Measurements from ENCODE around the gene SEMA3G. TPM values are rescaled to one million over a fixed set of nuclear protein-coding genes. Genes with fewer than 3 reads are reported as not detected.

SEMA3G gene
- total and polyA plus RNA-seq, 2 donors (not counting 1 experiment from before 2014, with no cell fraction given) = 0.02 to 0.17 TPM

DNA sequence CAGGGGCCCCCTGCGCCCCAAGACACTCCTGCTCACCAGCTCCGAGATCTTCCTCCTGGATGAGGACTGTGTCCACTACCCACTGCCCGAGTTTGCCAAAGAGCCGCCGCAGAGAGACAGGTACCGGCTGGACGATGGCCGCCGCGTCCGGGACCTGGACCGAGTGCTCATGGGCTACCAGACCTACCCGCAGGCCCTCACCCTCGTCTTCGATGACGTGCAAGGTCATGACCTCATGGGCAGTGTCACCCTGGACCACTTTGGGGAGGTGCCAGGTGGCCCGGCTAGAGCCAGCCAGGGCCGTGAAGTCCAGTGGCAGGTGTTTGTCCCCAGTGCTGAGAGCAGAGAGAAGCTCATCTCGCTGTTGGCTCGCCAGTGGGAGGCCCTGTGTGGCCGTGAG, 47.2 kb upstream of the SEMA3G start:
- Histone ChIP-seq H3K9ac (ENCODE audit: insufficient read depth, low read length) (no peak overlapping the region), H3K4me2 (ENCODE audit: extremely low read depth, insufficient read depth, low read length) (no peak overlapping the region), H3K9me3 (ENCODE audit: control insufficient read depth, insufficient read depth, low read depth, low read length) (no peaks in the 10 kb centered on the region), H3K27ac (ENCODE audit: insufficient read depth, low read length) (no peak overlapping the region), H3K4me3 (replicated peaks in 1 of 4; ENCODE audit: control extremely low read depth in 1 of 4, insufficient read depth in 1 of 4, low read depth in 3 of 4, low read length in 4 of 4) (no peak overlapping the region), H2AFZ (ENCODE audit: low read length) (no peak overlapping the region), H3K27me3 (ENCODE audit: control insufficient read depth, insufficient read depth, low read length) (no peaks in the 10 kb centered on the region), H3K36me3 (ENCODE audit: control insufficient read depth, insufficient read depth, low read length) (peaks cover 43% of the 10 kb centered on the region), H3K79me2 (ENCODE audit: control insufficient read depth, insufficient read depth, low read length) (no peaks in the 10 kb centered on the region), H3K4me1 (ENCODE audit: control insufficient read depth, extremely low read depth, insufficient read depth, low read length) (peaks cover 9% of the 10 kb centered on the region), H4K20me1 (ENCODE audit: control insufficient read depth, extremely low read depth, insufficient read depth, low read length) (no peaks in the 10 kb centered on the region)
- no peak for TF ChIP-seq EZH2 (IDR thresholded peaks at IDR 0.05; ENCODE audit: low read length, missing control alignments)
- TF ChIP-seq, protein P1, sequence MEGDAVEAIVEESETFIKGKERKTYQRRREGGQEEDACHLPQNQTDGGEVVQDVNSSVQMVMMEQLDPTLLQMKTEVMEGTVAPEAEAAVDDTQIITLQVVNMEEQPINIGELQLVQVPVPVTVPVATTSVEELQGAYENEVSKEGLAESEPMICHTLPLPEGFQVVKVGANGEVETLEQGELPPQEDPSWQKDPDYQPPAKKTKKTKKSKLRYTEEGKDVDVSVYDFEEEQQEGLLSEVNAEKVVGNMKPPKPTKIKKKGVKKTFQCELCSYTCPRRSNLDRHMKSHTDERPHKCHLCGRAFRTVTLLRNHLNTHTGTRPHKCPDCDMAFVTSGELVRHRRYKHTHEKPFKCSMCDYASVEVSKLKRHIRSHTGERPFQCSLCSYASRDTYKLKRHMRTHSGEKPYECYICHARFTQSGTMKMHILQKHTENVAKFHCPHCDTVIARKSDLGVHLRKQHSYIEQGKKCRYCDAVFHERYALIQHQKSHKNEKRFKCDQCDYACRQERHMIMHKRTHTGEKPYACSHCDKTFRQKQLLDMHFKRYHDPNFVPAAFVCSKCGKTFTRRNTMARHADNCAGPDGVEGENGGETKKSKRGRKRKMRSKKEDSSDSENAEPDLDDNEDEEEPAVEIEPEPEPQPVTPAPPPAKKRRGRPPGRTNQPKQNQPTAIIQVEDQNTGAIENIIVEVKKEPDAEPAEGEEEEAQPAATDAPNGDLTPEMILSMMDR (conservative IDR thresholded peaks at IDR 0.05 in 1 of 2, IDR thresholded peaks at IDR 0.05 in 1 of 2; ENCODE audit: low read depth in 1 of 2, low read length in 2 of 2) = no peak
- no peak for DNase-seq (ENCODE audit: low read depth in 2 of 2)

DNA sequence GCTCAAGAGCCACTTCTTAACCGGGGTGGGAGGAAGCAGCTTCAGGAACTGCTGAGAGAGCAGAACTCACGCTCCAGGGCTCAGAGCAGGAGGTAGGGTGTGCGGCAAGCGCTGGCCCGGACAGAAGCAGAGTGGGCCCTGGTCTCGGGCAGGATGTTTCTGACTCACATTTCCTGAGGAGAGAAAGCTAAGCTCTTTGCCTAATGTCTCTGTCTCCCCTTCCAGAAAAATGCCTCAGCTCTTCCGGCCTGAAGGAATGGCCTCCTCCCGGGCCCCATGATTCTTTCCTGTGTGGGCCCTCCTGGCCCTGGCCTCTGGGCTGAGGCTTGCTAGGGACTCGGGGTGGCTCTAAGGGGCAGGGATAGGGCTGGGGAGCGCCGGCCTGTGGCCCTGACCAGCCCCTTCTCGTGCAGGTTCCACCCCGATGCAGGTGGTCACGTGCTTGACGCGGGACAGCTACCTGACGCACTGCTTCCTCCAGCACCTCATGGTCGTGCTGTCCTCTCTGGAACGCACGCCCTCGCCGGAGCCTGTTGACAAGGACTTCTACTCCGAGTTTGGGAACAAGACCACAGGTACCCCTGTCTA, 46.1 kb upstream of the SEMA3G start:
- no peaks in the 10 kb centered on the region for H3K79me2 ChIP-seq (ENCODE audit: control insufficient read depth, insufficient read depth, low read length)
- no peaks in the 10 kb centered on the region for H4K20me1 ChIP-seq (ENCODE audit: control insufficient read depth, extremely low read depth, insufficient read depth, low read length)
- no peak overlapping the region for H2AFZ ChIP-seq (ENCODE audit: low read length)
- no peak overlapping the region for H3K4me2 ChIP-seq (ENCODE audit: extremely low read depth, insufficient read depth, low read length)
- H3K27me3 ChIP-seq (ENCODE audit: control insufficient read depth, insufficient read depth, low read length) = no peaks in the 10 kb centered on the region
- no peak overlapping the region for H3K27ac ChIP-seq (ENCODE audit: insufficient read depth, low read length)
- no peak overlapping the region for H3K4me3 ChIP-seq (replicated peaks in 1 of 4; ENCODE audit: control extremely low read depth in 1 of 4, insufficient read depth in 1 of 4, low read depth in 3 of 4, low read length in 4 of 4)
- peaks cover 48% of the 10 kb centered on the region for H3K36me3 ChIP-seq (ENCODE audit: control insufficient read depth, insufficient read depth, low read length)
- DNase-seq (ENCODE audit: low read depth in 2 of 2) = peak in 1 of 2 donors; percentile 53
- TF ChIP-seq, protein P1 (conservative IDR thresholded peaks at IDR 0.05 in 1 of 2, IDR thresholded peaks at IDR 0.05 in 1 of 2; ENCODE audit: low read depth in 1 of 2, low read length in 2 of 2) = no peak
- no peak for TF ChIP-seq EZH2 (IDR thresholded peaks at IDR 0.05; ENCODE audit: low read length, missing control alignments)
- H3K9me3 ChIP-seq (ENCODE audit: control insufficient read depth, insufficient read depth, low read depth, low read length) = no peaks in the 10 kb centered on the region
- no peak overlapping the region for H3K9ac ChIP-seq (ENCODE audit: insufficient read depth, low read length)
- H3K4me1 ChIP-seq (ENCODE audit: control insufficient read depth, extremely low read depth, insufficient read depth, low read length) = peaks cover 9% of the 10 kb centered on the region

DNA sequence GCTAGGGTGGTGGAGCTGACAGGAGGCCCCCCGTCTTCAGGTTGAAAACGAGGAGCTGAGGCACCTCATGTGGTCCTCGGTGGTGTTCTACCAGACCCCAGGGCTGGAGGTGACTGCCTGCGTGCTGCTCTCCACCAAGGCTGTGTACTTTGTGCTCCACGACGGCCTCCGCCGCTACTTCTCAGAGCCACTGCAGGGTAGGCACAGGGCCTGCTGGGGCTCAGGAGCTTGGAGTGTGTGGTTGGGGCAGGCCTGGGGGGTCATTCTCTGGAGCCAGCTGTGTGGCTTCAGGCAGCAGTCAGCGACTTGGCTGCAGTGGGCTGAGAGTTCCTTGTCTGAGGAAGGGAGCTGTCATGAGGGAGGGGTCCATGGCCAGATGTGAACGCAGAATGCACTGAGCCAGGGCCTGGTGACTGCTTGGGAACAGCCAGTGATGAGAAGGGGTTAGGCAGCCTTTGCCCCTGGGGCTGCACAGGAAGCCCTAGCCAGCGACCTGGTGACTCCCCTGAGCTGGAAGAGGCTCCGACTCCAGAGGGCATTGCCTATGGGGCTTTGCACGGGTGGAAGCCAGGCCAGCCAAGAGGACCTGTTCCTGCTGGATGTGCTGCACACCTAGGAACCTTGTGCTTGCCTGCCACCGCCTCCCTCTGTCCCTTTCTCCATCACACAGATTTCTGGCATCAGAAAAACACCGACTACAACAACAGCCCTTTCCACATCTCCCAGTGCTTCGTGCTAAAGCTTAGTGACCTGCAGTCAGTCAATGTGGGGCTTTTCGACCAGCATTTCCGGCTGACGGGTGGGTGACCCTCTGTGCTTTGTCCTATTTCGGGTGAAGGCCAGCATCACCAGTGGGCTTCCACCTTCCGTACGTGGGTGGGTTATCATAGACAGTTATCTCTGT, 45.4 kb upstream of the SEMA3G start:
- no peak for TF ChIP-seq EZH2 (IDR thresholded peaks at IDR 0.05; ENCODE audit: low read length, missing control alignments)
- TF ChIP-seq, protein P1 (conservative IDR thresholded peaks at IDR 0.05 in 1 of 2, IDR thresholded peaks at IDR 0.05 in 1 of 2; ENCODE audit: low read depth in 1 of 2, low read length in 2 of 2) = no peak
- Histone ChIP-seq H3K79me2 (ENCODE audit: control insufficient read depth, insufficient read depth, low read length) (no peaks in the 10 kb centered on the region), H2AFZ (ENCODE audit: low read length) (no peak overlapping the region), H3K9me3 (ENCODE audit: control insufficient read depth, insufficient read depth, low read depth, low read length) (no peaks in the 10 kb centered on the region), H3K4me1 (ENCODE audit: control insufficient read depth, extremely low read depth, insufficient read depth, low read length) (peaks cover 3% of the 10 kb centered on the region), H3K36me3 (ENCODE audit: control insufficient read depth, insufficient read depth, low read length) (peaks cover 52% of the 10 kb centered on the region), H3K27me3 (ENCODE audit: control insufficient read depth, insufficient read depth, low read length) (no peaks in the 10 kb centered on the region), H4K20me1 (ENCODE audit: control insufficient read depth, extremely low read depth, insufficient read depth, low read length) (no peaks in the 10 kb centered on the region), H3K4me3 (replicated peaks in 1 of 4; ENCODE audit: control extremely low read depth in 1 of 4, insufficient read depth in 1 of 4, low read depth in 3 of 4, low read length in 4 of 4) (no peak overlapping the region), H3K4me2 (ENCODE audit: extremely low read depth, insufficient read depth, low read length) (no peak overlapping the region), H3K9ac (ENCODE audit: insufficient read depth, low read length) (no peak overlapping the region), H3K27ac (ENCODE audit: insufficient read depth, low read length) (no peak overlapping the region)
- no peak for DNase-seq (ENCODE audit: low read depth in 2 of 2)
